HG03280 (cell line): ENCODE data around the gene MAPK12.
"Not testable (repeated sequence)": the region's sequence is repeated elsewhere in the genome, so short reads cannot be mapped to it uniquely, and the experiment has no call there.

Experiments used
- ATAC-seq: cut with Tn5 transposase; IDR thresholded peaks from one replicate; pipeline ENCODE4 v1.9.1; 2021; ENCODE audit warnings: mild to moderate bottlenecking, moderate library complexity; ENCODE audit not compliant: unreplicated experiment

The MAPK12 gene

GRCh38 chr22:50282361-50283155 lies 21.1 kb upstream of the MAPK12 start:
- no peak for ATAC-seq

- ATAC-seq, result no peak
Measured at GRCh38 chr22:50281957-50282356, 20.5 kb upstream of the MAPK12 start.

GRCh38 chr22:50281384-50281760 lies 19.9 kb upstream of the MAPK12 start:
- no peak for ATAC-seq

GRCh38 chr22:50280708-50281383 lies 19.4 kb upstream of the MAPK12 start:
- no peak for ATAC-seq

GRCh38 chr22:50280022-50280707 lies 18.7 kb upstream of the MAPK12 start:
- ATAC-seq, result no peak

- ATAC-seq, result no peak
Measured at GRCh38 chr22:50278956-50279619, 17.6 kb upstream of the MAPK12 start.

GRCh38 chr22:50278461-50278860 lies 17.0 kb upstream of the MAPK12 start:
- no peak for ATAC-seq

- ATAC-seq, result no peak
Measured at GRCh38 chr22:50277761-50278160, 16.3 kb upstream of the MAPK12 start.

- ATAC-seq, result peak; percentile 57
Measured at GRCh38 chr22:50276143-50276542, 14.7 kb upstream of the MAPK12 start.

GRCh38 chr22:50275181-50276055 lies 13.9 kb upstream of the MAPK12 start:
- ATAC-seq, result no peak

- ATAC-seq, result no peak
Measured at GRCh38 chr22:50274771-50275170, 13.3 kb upstream of the MAPK12 start.

- ATAC-seq, result no peak
Measured at GRCh38 chr22:50274311-50274710, 12.8 kb upstream of the MAPK12 start.

- not testable (repeated sequence) for ATAC-seq
Measured at GRCh38 chr22:50273781-50274180, 12.3 kb upstream of the MAPK12 start.

GRCh38 chr22:50273352-50273751 lies 11.9 kb upstream of the MAPK12 start:
- ATAC-seq, result not testable (repeated sequence)

- no peak for ATAC-seq
Measured at GRCh38 chr22:50272044-50272802, 10.7 kb upstream of the MAPK12 start.

GRCh38 chr22:50271519-50271970 lies 10.1 kb upstream of the MAPK12 start:
- ATAC-seq, result no peak

GRCh38 chr22:50270666-50271394 lies 9.3 kb upstream of the MAPK12 start:
- ATAC-seq, result no peak

GRCh38 chr22:50269970-50270665 lies 8.6 kb upstream of the MAPK12 start, which contains the start of gene MAPK11:
Gene MAPK11, minus strand, starts transcription at chr22:50270380. Its CDS starts 88 bp downstream, at chr22:50270292.
- ATAC-seq, result no peak
